ENCODE measurements around the gene CTSK. TPM values are rescaled to one million over a fixed set of nuclear protein-coding genes. Genes with fewer than 3 reads are reported as not detected.

The CTSK gene
- total RNA-seq, 1 donor from 2014 or later: 28.3 TPM

DNA sequence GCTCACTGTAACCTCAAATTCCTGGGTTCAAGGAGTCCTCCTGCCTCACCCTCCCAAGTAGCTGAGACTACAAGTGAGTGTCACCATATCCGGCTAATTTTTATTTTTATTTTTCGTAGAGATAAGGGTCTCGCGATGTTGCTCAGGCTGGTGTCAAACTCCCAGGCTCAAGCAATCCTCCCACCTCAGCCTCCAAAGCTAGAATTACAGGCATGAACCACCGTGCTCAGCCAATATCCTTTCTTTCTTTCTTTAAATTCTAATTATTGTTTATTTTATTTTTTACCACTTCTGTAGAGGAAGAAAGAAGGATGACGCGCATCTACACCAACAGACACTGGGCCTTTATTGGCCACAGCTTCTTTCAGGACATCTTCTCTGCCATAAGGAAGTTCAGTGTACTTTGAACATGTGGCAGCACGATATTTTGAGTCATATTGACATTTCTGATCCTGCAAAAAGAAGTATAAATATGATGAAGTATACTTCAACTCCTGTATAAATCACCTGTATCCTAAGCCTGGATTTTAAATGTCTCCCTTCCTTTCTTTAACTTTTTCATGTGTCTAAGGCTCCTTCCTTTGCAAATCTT, 58.2 kb downstream of the CTSK start:
- TF ChIP-seq, protein P1, sequence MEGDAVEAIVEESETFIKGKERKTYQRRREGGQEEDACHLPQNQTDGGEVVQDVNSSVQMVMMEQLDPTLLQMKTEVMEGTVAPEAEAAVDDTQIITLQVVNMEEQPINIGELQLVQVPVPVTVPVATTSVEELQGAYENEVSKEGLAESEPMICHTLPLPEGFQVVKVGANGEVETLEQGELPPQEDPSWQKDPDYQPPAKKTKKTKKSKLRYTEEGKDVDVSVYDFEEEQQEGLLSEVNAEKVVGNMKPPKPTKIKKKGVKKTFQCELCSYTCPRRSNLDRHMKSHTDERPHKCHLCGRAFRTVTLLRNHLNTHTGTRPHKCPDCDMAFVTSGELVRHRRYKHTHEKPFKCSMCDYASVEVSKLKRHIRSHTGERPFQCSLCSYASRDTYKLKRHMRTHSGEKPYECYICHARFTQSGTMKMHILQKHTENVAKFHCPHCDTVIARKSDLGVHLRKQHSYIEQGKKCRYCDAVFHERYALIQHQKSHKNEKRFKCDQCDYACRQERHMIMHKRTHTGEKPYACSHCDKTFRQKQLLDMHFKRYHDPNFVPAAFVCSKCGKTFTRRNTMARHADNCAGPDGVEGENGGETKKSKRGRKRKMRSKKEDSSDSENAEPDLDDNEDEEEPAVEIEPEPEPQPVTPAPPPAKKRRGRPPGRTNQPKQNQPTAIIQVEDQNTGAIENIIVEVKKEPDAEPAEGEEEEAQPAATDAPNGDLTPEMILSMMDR (IDR thresholded peaks at IDR 0.05; ENCODE audit: unreplicated experiment): no peak
- H3K36me3 Mint-ChIP-seq: no peaks in the 10 kb centered on the region
- H3K9me3 Mint-ChIP-seq: no peaks in the 10 kb centered on the region
- no peak for DNase-seq (ENCODE audit: low spot score in 2 of 2, unreplicated experiment in 2 of 2)
- H3K27me3 Mint-ChIP-seq (ENCODE audit: low read depth): no peaks in the 10 kb centered on the region
- H3K4me3 Mint-ChIP-seq: no peak overlapping the region
- H3K4me1 Mint-ChIP-seq: no peaks in the 10 kb centered on the region
- no peak overlapping the region for H3K27ac Mint-ChIP-seq

DNA sequence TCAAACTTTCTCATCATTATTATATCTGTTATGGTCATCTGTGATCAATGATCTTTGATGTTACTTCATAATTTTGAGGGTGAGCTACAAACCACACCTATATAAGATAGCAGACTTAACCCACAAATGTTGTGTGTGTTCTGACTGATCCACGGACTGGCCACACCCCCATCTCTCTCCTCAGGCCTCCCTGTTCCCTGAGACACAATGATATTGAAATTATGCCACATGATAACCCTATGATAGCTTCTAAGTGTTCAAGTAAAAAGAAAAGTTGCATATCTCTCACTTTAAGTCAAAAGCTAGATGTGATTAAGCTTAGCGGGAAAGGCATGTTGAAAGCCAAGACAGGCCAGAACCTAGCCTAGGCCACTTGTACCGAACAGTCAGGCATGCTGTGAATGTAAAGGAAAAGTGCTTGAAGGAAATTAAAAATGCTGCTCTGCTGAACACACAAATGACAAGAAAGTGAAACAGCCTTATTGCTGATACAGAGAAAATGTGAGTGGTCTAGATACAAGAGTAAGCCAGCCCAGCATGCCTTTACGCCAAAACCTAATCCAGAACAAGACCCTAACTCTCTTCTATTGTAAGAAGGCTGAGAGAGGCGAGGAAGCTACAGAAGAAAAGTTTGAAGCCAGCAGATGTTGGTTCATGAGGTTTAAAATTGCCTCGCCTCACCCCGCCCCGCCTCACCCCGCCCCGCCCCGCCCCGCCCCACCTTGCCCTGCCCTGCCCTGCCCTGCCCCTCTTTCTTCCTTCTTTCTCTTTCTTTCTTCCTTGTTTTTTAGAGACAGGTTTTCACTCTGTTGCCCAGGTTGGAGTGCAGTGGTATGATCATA, 59.0 kb downstream of the CTSK start:
- no peaks in the 10 kb centered on the region for H3K4me1 Mint-ChIP-seq
- no peak for DNase-seq (ENCODE audit: low spot score in 2 of 2, unreplicated experiment in 2 of 2)
- TF ChIP-seq, protein P1 (IDR thresholded peaks at IDR 0.05; ENCODE audit: unreplicated experiment): no peak
- no peak overlapping the region for H3K27ac Mint-ChIP-seq
- no peaks in the 10 kb centered on the region for H3K9me3 Mint-ChIP-seq
- no peaks in the 10 kb centered on the region for H3K27me3 Mint-ChIP-seq (ENCODE audit: low read depth)
- no peak overlapping the region for H3K4me3 Mint-ChIP-seq
- H3K36me3 Mint-ChIP-seq: no peaks in the 10 kb centered on the region

Other genes starting within 250 kb of the CTSK start
- gene MCL1, start 228.7 kb downstream of the CTSK start, total RNA-seq: 257 to 268 TPM (median 262 TPM) in 3 replicates
- 115 to 117 TPM (median 117 TPM) in 3 replicates for gene ENSA, start 178.6 kb downstream of the CTSK start, total RNA-seq
- 26.2 to 27.6 TPM (median 26.6 TPM) in 3 replicates for gene GOLPH3L, start 111.1 kb downstream of the CTSK start, total RNA-seq
- not detected in 3 replicates for gene HORMAD1, start 87.4 kb downstream of the CTSK start, total RNA-seq
- gene CTSS, start 42.5 kb downstream of the CTSK start, total RNA-seq: 2.1 to 3.1 TPM (median 2.6 TPM) in 3 replicates
- gene ARNT, start 68.3 kb upstream of the CTSK start, total RNA-seq: 56.1 to 58.4 TPM (median 57.3 TPM) in 3 replicates
- not detected in 3 replicates for gene CTXND2, start 78.9 kb upstream of the CTSK start, total RNA-seq
- gene SETDB1, start 118.1 kb upstream of the CTSK start, total RNA-seq: 101 to 103 TPM (median 101 TPM) in 3 replicates
- 127 to 137 TPM (median 132 TPM) in 3 replicates for gene CERS2, start 166.6 kb upstream of the CTSK start, total RNA-seq
- gene ANXA9, start 174.0 kb upstream of the CTSK start, total RNA-seq: 1.2 TPM in 3 replicates
- 29.7 to 31.7 TPM (median 30.9 TPM) in 3 replicates for gene MINDY1, start 198.6 kb upstream of the CTSK start, total RNA-seq
- gene PRUNE1, start 200.2 kb upstream of the CTSK start, total RNA-seq: 25.0 to 25.8 TPM (median 25.4 TPM) in 3 replicates
- gene BNIPL, start 228.3 kb upstream of the CTSK start, total RNA-seq: 4.2 to 5.7 TPM (median 4.6 TPM) in 3 replicates
- 4.2 to 4.6 TPM (median 4.2 TPM) in 3 replicates for gene C1orf56, start 239.5 kb upstream of the CTSK start, total RNA-seq

Data from mesothelial cell of epicardium (in vitro differentiated cells).